ENCODE data around the gene CD247.

GRCh38 chr1:167473761-167474160, 44.6 kb downstream of the CD247 start:
- no peak for TF ChIP-seq CTCF (IDR thresholded peaks at IDR 0.05)
- no peak for TF ChIP-seq EZH2phosphoT487 (IDR thresholded peaks at IDR 0.05)
